ENCODE data around the gene AP4S1. TPM values are rescaled to one million over a fixed set of nuclear protein-coding genes. Genes with fewer than 3 reads are reported as not detected.
A peak's percentile ranks its signal among the peaks of the same experiment; 100 is the strongest.
"Not testable (repeated sequence)": the region's sequence is repeated elsewhere in the genome, so short reads cannot be mapped to it uniquely, and the experiment has no call there.

The AP4S1 gene
- total RNA-seq, 2 donors from 2014 or later: 4.9 to 5.0 TPM

- ATAC-seq (no peak), DNase-seq (no peak)
- intact Hi-C loops (cut with DNase I, micrococcal nuclease): no loop called here
Observed at GRCh38 chr14:31001339-31001658, 24.1 kb upstream of the AP4S1 start.

GRCh38 chr14:31003284-31003683 is 22.2 kb upstream of the AP4S1 start:
- ATAC-seq (no peak), DNase-seq (no peak)
- intact Hi-C loops (cut with DNase I, micrococcal nuclease): no loop called here

GRCh38 chr14:31004007-31004406 is 21.4 kb upstream of the AP4S1 start:
- intact Hi-C loops (cut with DNase I, micrococcal nuclease); ATAC-seq; DNase-seq: not testable (repeated sequence)

- no peak for DNase-seq
- intact Hi-C loops (cut with DNase I, micrococcal nuclease): no loop called here
- ATAC-seq: no peak
Observed at GRCh38 chr14:31006703-31007102, 18.7 kb upstream of the AP4S1 start.

GRCh38 chr14:31009836-31010574 is 15.4 kb upstream of the AP4S1 start:
- no peak for DNase-seq
- intact Hi-C loops (cut with DNase I, micrococcal nuclease): no loop called here
- no peak for ATAC-seq

DNA sequence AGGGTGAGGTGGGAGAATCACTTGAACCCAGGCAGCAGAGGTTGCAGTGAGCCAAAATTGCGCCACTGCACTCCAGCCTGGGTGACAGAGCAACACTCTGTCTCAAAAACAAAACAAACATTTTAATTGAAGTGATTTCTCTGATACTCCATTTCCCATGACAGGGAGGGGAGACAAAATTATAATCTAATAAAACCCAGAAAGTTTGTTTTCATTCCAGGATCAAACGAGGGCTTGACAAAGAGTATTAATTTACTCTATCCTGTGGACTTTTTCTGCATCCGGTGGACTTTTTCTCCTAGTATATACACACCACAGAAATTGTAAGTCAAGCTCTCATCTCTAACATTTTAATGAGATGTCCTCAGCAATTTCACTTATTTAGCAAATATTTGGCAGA is 14.5 kb upstream of the AP4S1 start:
- intact Hi-C loops (cut with DNase I, micrococcal nuclease): no loop called here
- ATAC-seq: no peak
- DNase-seq: no peak

DNA sequence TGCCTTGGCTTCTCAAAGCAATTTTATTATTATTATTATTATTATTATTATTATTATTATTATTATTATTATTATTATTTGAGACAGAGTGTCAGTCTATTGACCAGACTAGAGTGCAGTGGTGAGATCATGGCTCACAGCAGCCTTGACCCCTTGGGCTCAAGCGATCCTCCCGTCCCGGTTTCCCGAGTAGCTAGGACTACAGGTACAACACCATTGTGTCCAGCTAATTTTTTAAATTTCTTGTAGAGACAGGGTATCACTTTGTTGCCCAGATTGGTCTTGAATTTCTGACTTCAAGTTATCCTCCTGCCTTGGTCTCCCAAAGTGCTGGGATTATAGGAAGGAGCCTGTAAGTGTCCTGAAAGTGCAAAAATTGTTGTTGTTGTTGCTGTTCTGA is 11.6 kb upstream of the AP4S1 start:
- ATAC-seq: no peak
- intact Hi-C loops (cut with DNase I, micrococcal nuclease): no loop called here
- no peak for DNase-seq

DNA sequence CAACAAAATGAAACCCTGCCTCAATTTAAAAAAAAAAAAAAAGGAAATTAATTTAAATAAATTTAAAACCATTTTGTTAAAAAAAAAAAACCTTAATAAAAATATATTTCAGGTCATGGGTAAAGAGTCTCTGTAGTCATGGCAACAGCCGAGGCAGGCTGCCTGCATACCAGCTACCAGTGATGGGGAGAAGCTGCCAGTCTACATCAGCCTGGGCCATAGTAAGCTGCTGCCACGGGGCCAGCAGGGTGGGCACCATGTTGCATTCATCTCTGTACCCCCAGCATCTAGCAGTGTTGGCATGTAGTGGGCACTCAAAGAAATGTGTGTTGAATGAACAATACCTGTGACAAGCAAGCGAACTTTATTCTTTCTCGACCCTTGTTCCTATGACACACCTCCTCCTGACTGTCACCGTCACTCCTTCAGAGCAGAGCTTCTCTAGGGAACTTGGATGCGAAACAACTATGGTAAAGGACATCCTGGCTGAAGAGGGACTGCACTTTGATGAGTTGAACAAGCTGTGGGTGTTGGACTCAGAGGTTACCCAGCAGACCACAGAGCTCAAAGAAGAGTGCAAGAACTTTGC is 7.3 kb upstream of the AP4S1 start:
- DNase-seq (no peak), ATAC-seq (no peak)

DNA sequence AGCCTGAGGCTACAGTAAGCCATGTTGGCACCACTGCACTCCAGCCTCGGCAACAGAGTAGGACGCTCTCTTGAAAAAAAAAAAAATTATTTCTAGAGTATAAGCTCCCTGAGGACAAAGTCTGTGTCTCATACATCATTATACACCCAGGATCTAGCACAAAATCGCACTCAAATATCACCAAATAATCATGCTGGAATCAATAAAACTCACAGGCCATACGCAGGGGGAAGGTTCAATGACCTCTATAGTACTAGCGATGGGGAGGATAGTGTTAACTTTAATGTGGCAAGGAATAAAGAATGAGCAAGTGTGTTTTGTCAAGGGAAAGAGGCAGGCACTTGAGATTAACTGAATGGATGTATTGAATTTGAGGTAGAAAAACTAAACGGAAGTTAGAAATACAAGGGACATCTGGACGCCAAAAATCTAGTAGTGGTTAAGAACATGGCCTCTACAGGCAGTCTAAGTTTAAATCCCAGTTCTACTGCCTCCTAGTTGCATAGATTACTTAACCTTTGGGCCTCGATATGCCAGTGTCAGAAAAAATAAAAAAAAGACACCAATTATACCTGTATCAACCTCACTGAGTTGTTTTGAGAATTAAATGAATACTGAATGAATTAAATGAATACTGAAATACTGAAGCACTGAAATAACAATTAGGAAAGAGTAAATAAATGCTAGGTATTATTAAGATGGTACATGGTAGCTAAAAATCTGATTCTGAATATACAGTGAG is 4.4 kb upstream of the AP4S1 start:
- no peak for DNase-seq
- intact Hi-C loops (cut with DNase I, micrococcal nuclease): no loop called here
- ATAC-seq: no peak

More for the DNA sequence above, 7.3 kb upstream of the AP4S1 start:
- intact Hi-C loops (cut with DNase I, micrococcal nuclease): no loop called here

DNA sequence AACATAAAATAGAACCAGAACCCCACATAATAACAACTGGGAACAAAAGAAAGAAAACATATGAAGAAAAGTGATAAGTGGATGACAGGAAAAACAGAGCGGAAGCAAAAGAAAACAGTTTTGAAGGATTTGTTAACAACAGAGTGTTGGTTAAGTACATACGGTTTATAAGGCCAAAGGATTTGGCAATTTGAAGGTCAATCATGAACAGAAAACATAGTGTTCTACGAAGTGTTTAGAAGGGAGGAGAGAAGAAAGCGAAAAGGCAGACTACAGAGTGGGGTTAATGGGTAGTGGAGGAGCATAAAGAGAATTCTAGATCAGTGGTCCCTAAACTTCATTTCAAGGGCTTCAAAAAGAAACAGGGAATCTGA is 3.9 kb upstream of the AP4S1 start:
- intact Hi-C loops (cut with DNase I, micrococcal nuclease): no loop called here
- DNase-seq (no peak), ATAC-seq (no peak)

GRCh38 chr14:31022386-31022785 is 3.1 kb upstream of the AP4S1 start:
- intact Hi-C loops (cut with DNase I, micrococcal nuclease): no loop called here
- no peak for ATAC-seq
- no peak for DNase-seq

- DNase-seq: no peak
- no peak for ATAC-seq
- intact Hi-C loops (cut with DNase I, micrococcal nuclease): no loop called here
Observed at GRCh38 chr14:31024010-31024480, 1.4 kb upstream of the AP4S1 start.

GRCh38 chr14:31024577-31025366 is 677 bp upstream of the AP4S1 start:
- intact Hi-C loops (cut with DNase I, micrococcal nuclease): no loop called here
- no peak for DNase-seq
- peak; percentile 11 for ATAC-seq

- intact Hi-C loops (cut with DNase I, micrococcal nuclease): no loop called here
- no peak for DNase-seq
- ATAC-seq: peak; percentile 59
Observed at GRCh38 chr14:31026077-31026449, 614 bp downstream of the AP4S1 start, which contains the start of gene STRN3. TSS of gene STRN3 (minus strand) at chr14:31026379. CDS start at chr14:31026185, 194 bp downstream.

DNA sequence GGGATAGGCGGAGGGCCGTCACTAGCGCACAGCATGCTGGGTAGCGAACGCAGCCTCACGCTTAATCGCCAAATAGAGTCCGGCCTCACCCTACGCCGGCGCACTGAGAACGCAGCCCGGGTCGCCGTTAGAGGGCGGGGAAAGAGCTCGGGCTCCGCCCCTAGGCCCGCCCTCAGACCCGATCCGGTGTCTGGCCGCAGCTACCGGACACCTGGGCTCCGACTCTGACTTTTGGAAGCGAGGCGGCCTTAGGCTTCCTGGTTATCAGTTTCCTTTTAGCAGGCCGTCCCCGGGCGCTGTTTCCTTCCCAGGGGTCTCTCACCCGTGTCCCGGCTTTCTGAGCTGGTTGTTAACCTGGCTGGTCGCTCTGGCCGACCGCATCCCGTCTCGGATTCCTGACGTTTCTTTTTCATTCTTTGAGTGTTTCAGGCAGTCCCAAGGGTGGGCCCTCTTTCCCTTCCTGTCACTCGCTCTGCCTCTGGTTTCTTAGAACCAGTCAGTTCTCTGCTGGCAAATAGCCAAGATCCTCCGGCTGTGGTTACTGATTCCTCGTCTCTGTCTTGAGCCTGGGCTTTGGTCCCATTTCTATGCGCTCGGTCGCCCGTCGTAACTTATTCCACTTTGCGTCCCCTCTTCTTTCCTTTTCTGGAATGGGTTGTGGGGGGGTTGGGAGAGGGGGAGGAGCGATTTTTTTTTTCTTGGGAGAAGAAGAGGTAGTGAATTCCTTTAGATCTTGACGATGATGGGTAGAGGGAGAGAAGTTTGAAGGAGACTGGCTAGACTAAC is 1.2 kb downstream of the AP4S1 start:
- ATAC-seq (peak; percentile 90), DNase-seq (peak; percentile 96 to 98)
- intact Hi-C loops (cut with DNase I, micrococcal nuclease): no loop called here

DNA sequence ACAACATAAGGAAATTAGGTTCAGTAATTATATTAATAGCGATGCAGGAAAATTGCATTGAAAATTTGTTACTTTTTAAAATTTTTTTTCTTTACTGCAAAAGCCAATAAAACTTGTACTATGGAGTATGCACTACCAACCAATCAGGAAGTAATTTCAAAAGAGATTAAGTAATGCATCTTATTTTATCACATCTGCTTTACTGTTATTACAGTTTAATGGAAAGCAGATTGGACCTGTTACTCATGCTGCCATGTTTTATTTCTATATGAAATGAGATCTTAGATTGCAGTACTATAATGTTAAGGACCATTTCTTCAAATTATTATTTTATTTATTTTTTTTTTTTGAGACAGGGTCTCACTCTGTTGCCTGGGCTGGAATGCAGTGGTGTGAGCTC is 2.4 kb downstream of the AP4S1 start:
- intact Hi-C loops (cut with DNase I, micrococcal nuclease): no loop called here
- DNase-seq: no peak
- ATAC-seq: no peak

- DNase-seq (no peak), ATAC-seq (no peak)
- intact Hi-C loops (cut with DNase I, micrococcal nuclease): no loop called here
Observed at GRCh38 chr14:31029016-31029970, 3.8 kb downstream of the AP4S1 start.

DNA sequence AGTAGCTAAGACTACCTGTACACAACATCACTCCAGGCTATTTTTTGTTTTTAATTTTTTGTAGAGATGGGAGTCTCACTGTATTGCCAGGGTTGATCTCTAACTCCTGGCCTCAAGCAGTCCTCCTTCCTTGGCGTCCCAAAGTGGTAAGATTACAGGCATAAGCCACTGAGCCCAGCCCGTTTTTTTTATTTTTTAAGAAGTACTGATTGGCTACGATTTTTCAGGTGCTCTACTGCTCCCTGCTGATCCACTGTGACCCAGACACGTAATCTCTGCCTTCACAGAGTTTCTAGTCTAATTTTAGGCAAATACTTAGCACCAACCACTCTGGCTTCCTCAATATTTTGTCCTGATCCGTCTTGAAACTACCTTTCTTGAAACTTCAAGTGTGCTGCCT is 5.0 kb downstream of the AP4S1 start:
- no peak for DNase-seq
- no peak for ATAC-seq
- intact Hi-C loops (cut with DNase I, micrococcal nuclease): no loop called here
